OCI-LY1 (cell line): Measurements from ENCODE around the gene CENPU.

Source experiments
- H2AFZ ChIP-seq: fragments of 200-600 bp; sonication (generic), shearing (Covaris generic); 2 replicates; pipeline ENCODE4 v1.6.0; 2014; ENCODE audit warnings: antibody characterized with exemption, mild to moderate bottlenecking, low read length
- H3F3A ChIP-seq: fragments of 200-600 bp; sonication (generic), shearing (Covaris generic); 2 replicates; pipeline ENCODE4 v1.6.0; 2014; ENCODE audit warnings: mild to moderate bottlenecking, antibody characterized with exemption, low read length, moderate library complexity; ENCODE audit not compliant: insufficient read depth
- H3K27ac ChIP-seq: fragments of 200-600 bp; sonication (generic); 2 replicates; pipeline ENCODE4 v1.5.1; 2014; ENCODE audit warnings: low read length, mixed run types, mild to moderate bottlenecking, low read depth; ENCODE audit not compliant: poor library complexity, severe bottlenecking
- H3K27me3 ChIP-seq: fragments of 200-600 bp; sonication (generic); 2 replicates; pipeline ENCODE4 v1.6.0; 2014; ENCODE audit warnings: antibody characterized with exemption, mild to moderate bottlenecking, low read length, moderate library complexity; ENCODE audit not compliant: insufficient read depth
- H3K36me3 ChIP-seq: fragments of 200-600 bp; sonication (generic); 2 replicates; pipeline ENCODE4 v1.6.1; 2014; ENCODE audit warnings: mild to moderate bottlenecking, antibody characterized with exemption, low read length, moderate library complexity, mixed read lengths; ENCODE audit not compliant: insufficient read depth
- H3K4me1 ChIP-seq: fragments of 200-600 bp; sonication (generic); 2 replicates; pipeline ENCODE4 v1.5.1; 2014; ENCODE audit warnings: mild to moderate bottlenecking, low read length, moderate library complexity; ENCODE audit not compliant: insufficient read depth, severe bottlenecking
- H3K4me2 ChIP-seq: fragments of 200-600 bp; sonication (generic), shearing (Covaris generic); 2 replicates; pipeline ENCODE4 v1.6.1; 2014; ENCODE audit warnings: low read length
- H3K4me3 ChIP-seq: fragments of 200-600 bp; sonication (generic); 2 replicates; pipeline ENCODE4 v1.5.1; 2014; ENCODE audit warnings: low read length, low read depth, mild to moderate bottlenecking, mixed read lengths; ENCODE audit not compliant: poor library complexity, severe bottlenecking
- H3K79me2 ChIP-seq: fragments of 200-600 bp; shearing (Covaris generic); 2 replicates; pipeline ENCODE4 v1.6.1; 2016; ENCODE audit warnings: mixed run types, low read length, mixed read lengths; ENCODE audit not compliant: insufficient read depth
- H3K9ac ChIP-seq: fragments of 200-600 bp; sonication (generic), shearing (Covaris generic); 2 replicates; pipeline ENCODE4 v1.6.1; 2014; ENCODE audit warnings: mild to moderate bottlenecking, low read length, mixed read lengths
- H3K9me2 ChIP-seq: fragments of 200-600 bp; sonication (generic), shearing (Covaris generic); 2 replicates; pipeline ENCODE4 v1.6.1; 2014; ENCODE audit warnings: low read depth, mild to moderate bottlenecking, low read length, mixed read lengths
- H3K9me3 ChIP-seq: fragments of 200-600 bp; shearing (Covaris generic); 2 replicates; pipeline ENCODE4 v1.6.1; 2014; ENCODE audit warnings: low read length, mixed read lengths
- H4K20me1 ChIP-seq: fragments of 200-600 bp; sonication (generic), shearing (Covaris generic); 2 replicates; pipeline ENCODE4 v1.6.0; 2016; ENCODE audit warnings: mild to moderate bottlenecking, low read length; ENCODE audit not compliant: insufficient read depth
- EZH2 ChIP-seq: fragments of 200-600 bp; sonication (generic), shearing (Covaris generic); IDR thresholded peaks from 2 replicates; pipeline ENCODE4 v1.8.0; 2017; ENCODE audit warnings: borderline replicate concordance, mixed run types, mild to moderate bottlenecking, antibody characterized with exemption, low read length, moderate library complexity, mixed read lengths
- TF ChIP-seq, protein P1 (sequence below): fragments of 200-600 bp; sonication (generic), shearing (Covaris generic); IDR thresholded peaks from 2 replicates; pipeline ENCODE4 v1.5.1; 2017; ENCODE audit warnings: mild to moderate bottlenecking, antibody characterized with exemption, low read length, moderate library complexity, mixed read lengths

Gene CENPU

DNA sequence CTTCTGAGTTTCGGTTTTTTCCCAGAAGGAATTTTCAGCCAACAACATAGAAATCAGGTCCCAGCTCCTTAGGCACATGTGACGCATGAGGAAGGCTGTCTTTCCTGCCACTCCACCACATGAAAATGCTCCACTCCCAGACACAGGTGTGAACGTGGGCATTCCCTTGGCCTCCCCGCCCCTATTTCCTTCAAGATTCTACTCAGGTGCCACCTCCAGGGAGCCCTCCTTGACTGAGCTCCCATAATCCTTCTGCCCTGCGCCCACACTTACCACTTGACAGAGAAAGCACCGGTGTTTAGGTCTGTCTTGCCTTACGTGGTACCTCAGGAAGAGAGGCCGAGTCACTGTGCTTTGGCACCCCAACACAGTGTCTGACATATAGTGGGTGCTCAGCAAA lies 44.4 kb upstream of the CENPU start:
- Histone ChIP-seq H3K27me3 (no peaks in the 10 kb centered on the region), H3K9me2 (no peaks in the 10 kb centered on the region), H3K9ac (no peak overlapping the region), H4K20me1 (no peaks in the 10 kb centered on the region), H3K4me3 (no peak overlapping the region), H2AFZ (no peak overlapping the region), H3K79me2 (no peaks in the 10 kb centered on the region), H3K4me2 (no peak overlapping the region), H3K27ac (no peak overlapping the region), H3F3A (no peaks in the 10 kb centered on the region), H3K4me1 (peaks cover 12% of the 10 kb centered on the region), H3K9me3 (no peaks in the 10 kb centered on the region), H3K36me3 (no peaks in the 10 kb centered on the region)
- TF ChIP-seq EZH2 = no peak
- TF ChIP-seq, protein P1, sequence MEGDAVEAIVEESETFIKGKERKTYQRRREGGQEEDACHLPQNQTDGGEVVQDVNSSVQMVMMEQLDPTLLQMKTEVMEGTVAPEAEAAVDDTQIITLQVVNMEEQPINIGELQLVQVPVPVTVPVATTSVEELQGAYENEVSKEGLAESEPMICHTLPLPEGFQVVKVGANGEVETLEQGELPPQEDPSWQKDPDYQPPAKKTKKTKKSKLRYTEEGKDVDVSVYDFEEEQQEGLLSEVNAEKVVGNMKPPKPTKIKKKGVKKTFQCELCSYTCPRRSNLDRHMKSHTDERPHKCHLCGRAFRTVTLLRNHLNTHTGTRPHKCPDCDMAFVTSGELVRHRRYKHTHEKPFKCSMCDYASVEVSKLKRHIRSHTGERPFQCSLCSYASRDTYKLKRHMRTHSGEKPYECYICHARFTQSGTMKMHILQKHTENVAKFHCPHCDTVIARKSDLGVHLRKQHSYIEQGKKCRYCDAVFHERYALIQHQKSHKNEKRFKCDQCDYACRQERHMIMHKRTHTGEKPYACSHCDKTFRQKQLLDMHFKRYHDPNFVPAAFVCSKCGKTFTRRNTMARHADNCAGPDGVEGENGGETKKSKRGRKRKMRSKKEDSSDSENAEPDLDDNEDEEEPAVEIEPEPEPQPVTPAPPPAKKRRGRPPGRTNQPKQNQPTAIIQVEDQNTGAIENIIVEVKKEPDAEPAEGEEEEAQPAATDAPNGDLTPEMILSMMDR = no peak

DNA sequence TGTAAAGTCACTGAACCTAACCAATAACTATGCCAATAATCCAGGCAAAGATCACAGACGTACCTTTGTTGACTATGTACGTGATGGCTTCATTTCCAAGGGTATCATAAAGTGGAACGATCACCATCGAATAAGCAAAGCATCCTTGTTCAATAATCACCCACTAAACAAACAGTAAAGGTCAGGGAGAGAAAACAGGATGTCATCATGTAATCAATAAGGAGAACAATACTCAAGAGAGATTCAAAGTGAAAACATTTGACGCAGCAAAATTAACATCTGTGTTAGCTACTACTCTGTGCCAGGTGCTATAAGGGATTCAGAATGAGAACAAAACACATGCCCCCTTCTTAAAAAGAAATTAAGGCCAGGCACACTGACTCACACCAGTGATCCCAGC lies 42.9 kb upstream of the CENPU start:
- Histone ChIP-seq H3K4me2 (no peak overlapping the region), H3K36me3 (no peaks in the 10 kb centered on the region), H3K27ac (no peak overlapping the region), H3K9me3 (no peaks in the 10 kb centered on the region), H4K20me1 (no peaks in the 10 kb centered on the region), H3K79me2 (no peaks in the 10 kb centered on the region), H3K9ac (no peak overlapping the region), H3F3A (no peaks in the 10 kb centered on the region), H3K9me2 (no peaks in the 10 kb centered on the region), H2AFZ (no peak overlapping the region), H3K27me3 (no peaks in the 10 kb centered on the region), H3K4me3 (no peak overlapping the region), H3K4me1 (no peaks in the 10 kb centered on the region)
- TF ChIP-seq, protein P1 = no peak
- TF ChIP-seq EZH2 = no peak

DNA sequence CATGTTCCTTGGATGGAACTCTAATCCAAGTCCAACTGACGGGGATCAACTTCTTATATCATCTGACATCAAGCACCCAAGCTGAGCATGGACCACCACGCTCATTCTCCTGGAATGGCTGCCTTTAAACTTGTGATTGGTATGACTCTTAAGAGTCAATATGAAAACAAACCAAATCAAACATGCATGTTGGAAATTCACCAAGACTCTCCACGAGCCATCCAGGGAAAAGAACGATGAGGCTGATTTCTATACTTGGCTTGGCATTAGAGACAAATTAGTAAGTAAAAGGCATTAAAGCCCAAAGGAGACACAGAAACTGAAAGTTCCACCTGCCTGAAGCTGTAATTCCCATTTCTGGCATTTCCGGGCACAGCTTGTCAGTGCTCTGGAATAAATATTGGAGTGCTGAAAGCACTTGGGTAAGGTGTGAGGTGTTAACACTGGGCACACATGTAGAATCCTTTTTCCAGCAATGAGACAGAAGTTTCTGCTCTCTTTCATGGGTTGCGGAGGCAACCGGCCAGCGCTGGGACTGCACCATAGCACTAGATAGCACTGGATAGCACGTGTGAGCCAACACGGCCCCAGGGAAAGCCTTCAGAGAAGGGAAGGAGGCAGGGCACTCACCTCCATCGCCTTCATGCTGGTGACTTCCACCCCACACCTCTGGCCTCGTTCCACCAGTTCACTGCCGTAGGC lies 42.1 kb upstream of the CENPU start:
- Histone ChIP-seq H3F3A (no peaks in the 10 kb centered on the region), H3K27me3 (no peaks in the 10 kb centered on the region), H3K4me1 (no peaks in the 10 kb centered on the region), H2AFZ (no peak overlapping the region), H3K4me2 (no peak overlapping the region), H3K9ac (no peak overlapping the region), H3K4me3 (no peak overlapping the region), H3K9me3 (no peaks in the 10 kb centered on the region), H4K20me1 (no peaks in the 10 kb centered on the region), H3K27ac (no peak overlapping the region), H3K9me2 (no peaks in the 10 kb centered on the region), H3K79me2 (no peaks in the 10 kb centered on the region), H3K36me3 (no peaks in the 10 kb centered on the region)
- TF ChIP-seq, protein P1 = no peak
- TF ChIP-seq EZH2 = no peak
